Lung (tissue), 13 donors: Measurements from ENCODE around the gene CCNJ. TPM values are rescaled to one million over a fixed set of nuclear protein-coding genes. Genes with fewer than 3 reads are reported as not detected.
A peak's percentile ranks its signal among the peaks of the same experiment; 100 is the strongest.

Source experiments
- ATAC-seq: fragments of 200-7000 bp; cut with Tn5 transposase; one replicate; pipeline ENCODE4 v1.9.1; 2020; ENCODE audit warnings: moderate number of reproducible peaks; ENCODE audit not compliant: insufficient read depth, low FRiP score
- DNase-seq, 3 donors: peaks; one replicate each; pipeline ENCODE4 v3.0.0-alpha.2; 2013 to 2017
- H3K27ac ChIP-seq, 2 donors: one replicate each; pipeline ENCODE4 v1.5.1; 2013; ENCODE audit warnings: mild to moderate bottlenecking in 2 of 2, moderate library complexity in 2 of 2, control low read depth in 1 of 2, inconsistent platforms in 1 of 2, low read depth in 1 of 2, low read length in 1 of 2
- H3K27me3 ChIP-seq, 3 donors: one replicate each; pipeline ENCODE4 v1.5.1; 2013; ENCODE audit warnings: low read length in 2 of 3; ENCODE audit not compliant: control insufficient read depth in 3 of 3, insufficient read depth in 3 of 3
- H3K36me3 ChIP-seq, 4 donors: one replicate each; pipeline ENCODE4 v1.5.1; 2013; ENCODE audit warnings: low read length in 4 of 4, mild to moderate bottlenecking in 1 of 4, moderate library complexity in 1 of 4; ENCODE audit not compliant: control insufficient read depth in 4 of 4, insufficient read depth in 4 of 4
- H3K4me1 ChIP-seq, 5 donors: one replicate each; pipeline ENCODE4 v1.5.1; 2013; ENCODE audit warnings: low read length in 5 of 5, mild to moderate bottlenecking in 2 of 5, moderate library complexity in 1 of 5; ENCODE audit not compliant: control insufficient read depth in 5 of 5, insufficient read depth in 5 of 5
- H3K4me3 ChIP-seq: one replicate; pipeline ENCODE4 v1.5.1; 2013; ENCODE audit warnings: mild to moderate bottlenecking, control low read depth, moderate library complexity
- H3K9ac ChIP-seq, 2 donors: one replicate each; pipeline ENCODE4 v1.5.1; 2013; ENCODE audit warnings: low read length in 2 of 2, control low read depth in 1 of 2; ENCODE audit not compliant: insufficient read depth in 1 of 2
- H3K9me3 ChIP-seq, 4 donors: one replicate each; pipeline ENCODE4 v1.5.1; 2013; ENCODE audit warnings: low read length in 3 of 4, mild to moderate bottlenecking in 1 of 4, moderate library complexity in 1 of 4; ENCODE audit not compliant: control insufficient read depth in 4 of 4, insufficient read depth in 3 of 4
- CTCF ChIP-seq: IDR thresholded peaks from 2 replicates; pipeline ENCODE4 v1.5.1; 2012; ENCODE audit warnings: mild to moderate bottlenecking; ENCODE audit errors: control extremely low read depth, extremely low read depth
- WGBS, 2 donors: extraction: QIAGEN DNeasy Blood & Tissue Kit; methylation state at CpG; one replicate each; pipeline ENCODE4 v1.1.7; 2013; 5-methylcytosine and 5-hydroxymethylcytosine counted together
- polyA plus RNA-seq, 2 donors: library from polyadenylated mRNA; stranded (reverse); fragments of 200-250 nt; gene quantifications; one replicate each; pipeline ENCODE4 v1.2.1, GENCODE V29; 2013
- small RNA-seq: library from RNA; depleted of rRNA; stranded (forward); fragments of <200 nt; gene quantifications from one replicate; pipeline ENCODE3, GENCODE V24; 2014; ENCODE audit warnings: low replicate concordance
- total RNA-seq, 2 donors: library from RNA; depleted of rRNA in 1 of 2; stranded (reverse); fragments of >200 nt in 1 of 2; gene quantifications; one replicate each; pipeline ENCODE4 v1.2.1, GENCODE V29; 2014 to 2021
- donor health status: control.
- donor health status: control.
- donor health status: Bipolar disorder and iron deficiency.
- donor health status: healthy.
- donor health status: DM: yes; HTN: yes; CAD: no.

CCNJ gene
- total and polyA plus RNA-seq, 4 donors = 2.4 to 9.0 (median 5.8) TPM

- no peaks in the 10 kb centered on the region for H3K36me3 ChIP-seq
- peaks cover 0 to 29% (median 25%) of the 10 kb centered on the region in 3 donors for H3K27me3 ChIP-seq
- DNase-seq = no peak
- ATAC-seq = no peak
- no peak overlapping the region for H3K27ac ChIP-seq
- no peak for TF ChIP-seq CTCF
- H3K9ac ChIP-seq = no peak overlapping the region
- peaks cover 0 to 2% (median 0%) of the 10 kb centered on the region in 4 donors for H3K9me3 ChIP-seq
- WGBS, 2 donors = 54 to 63% methylated on average over 3 of the region's 3 CpGs
- no peaks in the 10 kb centered on the region for H3K4me1 ChIP-seq
- no peak overlapping the region for H3K4me3 ChIP-seq
Measured at GRCh38 chr10:96107623-96108038, 64.2 kb downstream of the CCNJ start.

Small RNAs within 50 kb of the gene (small RNA-seq; reads per million reads assigned to genes)
- gene MIR3157 = 0.48 reads per million, percentile 59 among the genes with 10 or more reads in this experiment

Other genes starting within 250 kb of the CCNJ start
- gene CC2D2B, start 135.6 kb upstream of the CCNJ start, total RNA-seq = 1 to 10 TPM in 1 of 2 donors, under 1 TPM in 1; 0.74 to 5.0 TPM
- gene CC2D2B, start 135.6 kb upstream of the CCNJ start, polyA plus RNA-seq = under 1 TPM; 0.29 to 0.71 TPM
- 10 to 100 TPM; 21.5 to 68.2 TPM for gene ZNF518A, start 86.7 kb downstream of the CCNJ start, total RNA-seq
- 1 to 10 TPM; 4.4 to 5.3 TPM for gene ZNF518A, start 86.7 kb downstream of the CCNJ start, polyA plus RNA-seq
- gene BLNK, start 228.0 kb downstream of the CCNJ start, total RNA-seq = 10 to 100 TPM in 1 of 2 donors, 1 to 10 TPM in 1; 7.8 to 18.7 TPM
- gene BLNK, start 228.0 kb downstream of the CCNJ start, polyA plus RNA-seq = 1 to 10 TPM; 4.1 to 5.0 TPM